Mesendoderm (in vitro differentiated cells): ENCODE measurements around the gene CPA4.

Source experiments
- DNase-seq: peaks from one replicate; pipeline ENCODE4 v3.0.0; 2013
- H2AK5ac ChIP-seq: 2 replicates; pipeline ENCODE4 v1.6.1; 2013; ENCODE audit warnings: low read length, inconsistent platforms
- H2BK120ac ChIP-seq: 2 replicates; pipeline ENCODE4 v1.6.1; 2013; ENCODE audit warnings: low read depth, mild to moderate bottlenecking, low read length, moderate library complexity, mixed read lengths
- H2BK15ac ChIP-seq: replicated peaks from 2 replicates; pipeline ENCODE4 v1.6.1; 2013; ENCODE audit warnings: low read depth, mild to moderate bottlenecking, moderate library complexity
- H2BK5ac ChIP-seq: 2 replicates; pipeline ENCODE4 v1.6.1; 2013; ENCODE audit warnings: low read length, inconsistent platforms
- H3K18ac ChIP-seq: 2 replicates; pipeline ENCODE4 v1.6.1; 2013; ENCODE audit warnings: mild to moderate bottlenecking, low read length, mixed read lengths
- H3K23ac ChIP-seq: one replicate; pipeline ENCODE4 v1.6.1; 2013; ENCODE audit warnings: low read length
- H3K27ac ChIP-seq: 2 replicates; pipeline ENCODE4 v1.5.1; 2013; ENCODE audit warnings: low read depth, mild to moderate bottlenecking, inconsistent platforms, low read length, moderate library complexity
- H3K27me3 ChIP-seq: 2 replicates; pipeline ENCODE4 v1.6.1; 2013; ENCODE audit warnings: low read length, control low read depth, mild to moderate bottlenecking, inconsistent platforms; ENCODE audit not compliant: insufficient read depth, poor library complexity
- H3K36me3 ChIP-seq: 2 replicates; pipeline ENCODE4 v1.6.1; 2013; ENCODE audit warnings: low read length, inconsistent platforms; ENCODE audit not compliant: control insufficient read depth, insufficient read depth
- H3K4ac ChIP-seq: one replicate; pipeline ENCODE4 v1.6.1; 2013; ENCODE audit warnings: low read depth, mild to moderate bottlenecking, low read length, moderate library complexity
- H3K4me1 ChIP-seq: 2 replicates; pipeline ENCODE4 v1.6.1; 2013; ENCODE audit warnings: low read depth, low read length, inconsistent platforms; ENCODE audit not compliant: control insufficient read depth
- H3K4me2 ChIP-seq: 2 replicates; pipeline ENCODE4 v1.6.1; 2013; ENCODE audit warnings: low read length
- H3K4me3 ChIP-seq: 2 replicates; pipeline ENCODE4 v1.5.1; 2013; ENCODE audit warnings: mild to moderate bottlenecking, low read length
- H3K56ac ChIP-seq: one replicate; pipeline ENCODE4 v1.6.1; 2013; ENCODE audit warnings: low read length
- H3K79me1 ChIP-seq: 2 replicates; pipeline ENCODE4 v1.6.1; 2013; ENCODE audit warnings: low read length, inconsistent platforms
- H3K79me2 ChIP-seq: 2 replicates; pipeline ENCODE4 v1.6.1; 2013; ENCODE audit warnings: mild to moderate bottlenecking, low read length; ENCODE audit not compliant: control insufficient read depth, insufficient read depth
- H3K9ac ChIP-seq: 2 replicates; pipeline ENCODE4 v1.6.1; 2013; ENCODE audit warnings: low read length, inconsistent platforms
- H4K5ac ChIP-seq: one replicate; pipeline ENCODE4 v1.6.1; 2013; ENCODE audit warnings: low read length
- H4K8ac ChIP-seq: one replicate; pipeline ENCODE4 v1.6.1; 2013; ENCODE audit warnings: low read depth, mild to moderate bottlenecking, control low read depth, low read length, moderate library complexity
- WGBS: extraction: QIAGEN DNeasy Blood & Tissue Kit; methylation state at CpG from one replicate; pipeline ENCODE4 v1.1.7; 2013; ENCODE audit warnings: low lambda C conversion rate, missing lambda C conversion rate; ENCODE audit not compliant: insufficient coverage; ENCODE audit errors: extremely low coverage; 5-methylcytosine and 5-hydroxymethylcytosine counted together

CPA4 gene

GRCh38 chr7:130296221-130296951 lies 3.4 kb downstream of the CPA4 start:
- no peak overlapping the region for H4K5ac ChIP-seq
- H3K4ac ChIP-seq, result no peak overlapping the region
- H3K4me3 ChIP-seq, result no peak overlapping the region
- no peak overlapping the region for H3K27ac ChIP-seq
- no peak overlapping the region for H3K56ac ChIP-seq
- no peak overlapping the region for H3K4me2 ChIP-seq
- H3K9ac ChIP-seq, result no peak overlapping the region
- no peaks in the 10 kb centered on the region for H3K79me1 ChIP-seq
- no peaks in the 10 kb centered on the region for H3K4me1 ChIP-seq
- H2AK5ac ChIP-seq, result no peak overlapping the region
- WGBS, result no CpG with 5 or more reads among the region's 13 CpGs
- H2BK5ac ChIP-seq, result no peak overlapping the region
- H2BK120ac ChIP-seq, result no peak overlapping the region
- no peaks in the 10 kb centered on the region for H3K27me3 ChIP-seq
- H2BK15ac ChIP-seq, result no peak overlapping the region
- H4K8ac ChIP-seq, result no peak overlapping the region
- DNase-seq, result no peak
- H3K18ac ChIP-seq, result no peak overlapping the region
- no peaks in the 10 kb centered on the region for H3K79me2 ChIP-seq
- H3K23ac ChIP-seq, result no peak overlapping the region
- H3K36me3 ChIP-seq, result no peaks in the 10 kb centered on the region

- no peaks in the 10 kb centered on the region for H3K36me3 ChIP-seq
- no peak overlapping the region for H4K5ac ChIP-seq
- no peaks in the 10 kb centered on the region for H3K79me1 ChIP-seq
- H3K4me1 ChIP-seq, result no peaks in the 10 kb centered on the region
- DNase-seq, result no peak
- no peak overlapping the region for H3K27ac ChIP-seq
- no peak overlapping the region for H3K4ac ChIP-seq
- H3K4me3 ChIP-seq, result no peak overlapping the region
- no CpG with 5 or more reads among the region's 20 CpGs for WGBS
- no peak overlapping the region for H3K18ac ChIP-seq
- no peak overlapping the region for H3K56ac ChIP-seq
- no peak overlapping the region for H2AK5ac ChIP-seq
- H2BK15ac ChIP-seq, result no peak overlapping the region
- no peak overlapping the region for H3K4me2 ChIP-seq
- H2BK120ac ChIP-seq, result no peak overlapping the region
- no peaks in the 10 kb centered on the region for H3K79me2 ChIP-seq
- no peak overlapping the region for H4K8ac ChIP-seq
- H2BK5ac ChIP-seq, result no peak overlapping the region
- H3K27me3 ChIP-seq, result no peaks in the 10 kb centered on the region
- H3K23ac ChIP-seq, result no peak overlapping the region
- H3K9ac ChIP-seq, result no peak overlapping the region
These were observed 4.9 kb downstream of the CPA4 start for GRCh38 chr7:130297628-130298543.

- Histone ChIP-seq H3K23ac (no peak overlapping the region), H3K79me1 (no peaks in the 10 kb centered on the region), H3K4ac (no peak overlapping the region), H2AK5ac (no peak overlapping the region), H4K5ac (no peak overlapping the region), H3K4me1 (no peaks in the 10 kb centered on the region), H3K4me3 (no peak overlapping the region), H3K56ac (no peak overlapping the region), H2BK5ac (no peak overlapping the region), H3K4me2 (no peak overlapping the region), H3K79me2 (no peaks in the 10 kb centered on the region), H4K8ac (no peak overlapping the region), H3K9ac (no peak overlapping the region), H3K27ac (no peak overlapping the region), H2BK15ac (no peak overlapping the region), H3K18ac (no peak overlapping the region), H3K27me3 (no peaks in the 10 kb centered on the region), H3K36me3 (no peaks in the 10 kb centered on the region), H2BK120ac (no peak overlapping the region)
- WGBS, result no CpG with 5 or more reads among the region's 5 CpGs
- DNase-seq, result no peak
These were observed 5.8 kb downstream of the CPA4 start for GRCh38 chr7:130298544-130299326.

- H3K36me3 ChIP-seq, result no peaks in the 10 kb centered on the region
- H3K23ac ChIP-seq, result no peak overlapping the region
- H3K56ac ChIP-seq, result no peak overlapping the region
- no peak overlapping the region for H4K5ac ChIP-seq
- no peaks in the 10 kb centered on the region for H3K4me1 ChIP-seq
- H3K79me2 ChIP-seq, result no peaks in the 10 kb centered on the region
- H3K4me3 ChIP-seq, result no peak overlapping the region
- H3K27me3 ChIP-seq, result no peaks in the 10 kb centered on the region
- H2BK15ac ChIP-seq, result no peak overlapping the region
- H2AK5ac ChIP-seq, result no peak overlapping the region
- WGBS, result no CpG with 5 or more reads among the region's 7 CpGs
- no peak overlapping the region for H3K4ac ChIP-seq
- H3K27ac ChIP-seq, result no peak overlapping the region
- H3K79me1 ChIP-seq, result no peaks in the 10 kb centered on the region
- DNase-seq, result no peak
- H3K9ac ChIP-seq, result no peak overlapping the region
- H3K4me2 ChIP-seq, result no peak overlapping the region
- H4K8ac ChIP-seq, result no peak overlapping the region
- no peak overlapping the region for H2BK120ac ChIP-seq
- H3K18ac ChIP-seq, result no peak overlapping the region
- no peak overlapping the region for H2BK5ac ChIP-seq
These were observed 6.9 kb downstream of the CPA4 start for GRCh38 chr7:130299866-130300265.

- H3K18ac ChIP-seq, result no peak overlapping the region
These were observed 8.6 kb downstream of the CPA4 start for GRCh38 chr7:130301501-130302020.

More at GRCh38 chr7:130301501-130302020, 8.6 kb downstream of the CPA4 start:
- Histone ChIP-seq H2BK5ac (no peak overlapping the region), H3K4me1 (no peaks in the 10 kb centered on the region), H3K23ac (no peak overlapping the region), H3K9ac (no peak overlapping the region), H4K5ac (no peak overlapping the region), H3K4ac (no peak overlapping the region), H3K79me2 (no peaks in the 10 kb centered on the region), H3K79me1 (no peaks in the 10 kb centered on the region), H3K36me3 (no peaks in the 10 kb centered on the region), H2AK5ac (no peak overlapping the region), H2BK15ac (no peak overlapping the region), H3K27ac (no peak overlapping the region), H3K4me2 (no peak overlapping the region), H3K56ac (no peak overlapping the region), H4K8ac (no peak overlapping the region), H2BK120ac (no peak overlapping the region), H3K4me3 (no peak overlapping the region), H3K27me3 (no peaks in the 10 kb centered on the region)
- WGBS, result no CpG with 5 or more reads among the region's 8 CpGs
- no peak for DNase-seq
